Forelimb muscle (tissue), 1 donor: ENCODE data around the gene SIX3. TPM values are rescaled to one million over a fixed set of nuclear protein-coding genes. Genes with fewer than 3 reads are reported as not detected.

ENCODE experiments used
- DNase-seq: peaks from one replicate; pipeline ENCODE4 v3.0.0-alpha.2; 2013; ENCODE audit warnings: low read depth
- polyA plus RNA-seq: library from polyadenylated mRNA; unstranded; fragments of 120-200 nt; gene quantifications from one replicate; pipeline ENCODE4 v1.2.1, GENCODE V29; 2013; ENCODE audit not compliant: insufficient read length

The SIX3 gene
- polyA plus RNA-seq, 1 donor = not detected

- DNase-seq = no peak
Observed at GRCh38 chr2:44930274-44931197, 11.0 kb upstream of the SIX3 start.

- no peak for DNase-seq
Observed at GRCh38 chr2:44931198-44931780, 10.2 kb upstream of the SIX3 start.

- DNase-seq = no peak
Observed at GRCh38 chr2:44932079-44932478, 9.4 kb upstream of the SIX3 start.

- no peak for DNase-seq
Observed at GRCh38 chr2:44932564-44933392, 8.7 kb upstream of the SIX3 start.

GRCh38 chr2:44933434-44933951 lies 8.0 kb upstream of the SIX3 start:
- no peak for DNase-seq

- no peak for DNase-seq
Observed at GRCh38 chr2:44934038-44934982, 7.2 kb upstream of the SIX3 start.

- DNase-seq = no peak
Observed at GRCh38 chr2:44934983-44935728, 6.3 kb upstream of the SIX3 start.

- no peak for DNase-seq
Observed at GRCh38 chr2:44935729-44936098, 5.8 kb upstream of the SIX3 start.

- DNase-seq = no peak
Observed at GRCh38 chr2:44936275-44936674, 5.2 kb upstream of the SIX3 start.

GRCh38 chr2:44936715-44937687 lies 4.5 kb upstream of the SIX3 start:
- no peak for DNase-seq

GRCh38 chr2:44937688-44938240 lies 3.7 kb upstream of the SIX3 start:
- no peak for DNase-seq

GRCh38 chr2:44938287-44939105 lies 3.0 kb upstream of the SIX3 start:
- no peak for DNase-seq

GRCh38 chr2:44939106-44940048 lies 2.1 kb upstream of the SIX3 start:
- no peak for DNase-seq

- no peak for DNase-seq
Observed at GRCh38 chr2:44940049-44940494, 1.4 kb upstream of the SIX3 start.

- no peak for DNase-seq
Observed at GRCh38 chr2:44940732-44941464, 604 bp upstream of the SIX3 start.
